Vagina (tissue), 2 donors: Measurements from ENCODE around the gene COMMD3. TPM values are rescaled to one million over a fixed set of nuclear protein-coding genes. Genes with fewer than 3 reads are reported as not detected.

Experiments
- DNase-seq, 2 donors: peaks; one replicate each; pipeline ENCODE4 v3.0.0-alpha.2; 2017; ENCODE audit errors: extremely low spot score in 2 of 2
- H3K27ac ChIP-seq: fragments of 200-600 bp; sonication (generic); one replicate; pipeline ENCODE4 v1.5.1; 2019
- H3K27me3 ChIP-seq: fragments of 200-600 bp; sonication (generic); one replicate; pipeline ENCODE4 v1.5.1; 2019
- H3K36me3 ChIP-seq, 2 donors: fragments of 200-600 bp; sonication (generic); one replicate each; pipeline ENCODE4 v1.5.1; 2017 to 2019
- H3K4me1 ChIP-seq: fragments of 200-600 bp; sonication (generic); one replicate; pipeline ENCODE4 v1.5.1; 2019
- H3K4me3 ChIP-seq, 2 donors: fragments of 200-600 bp; sonication (generic); 1 replicate in 1 of 2; 2 replicates in 1 of 2; pipeline ENCODE4 v1.5.1; 2016 to 2019
- H3K9me3 ChIP-seq: fragments of 200-600 bp; sonication (generic); one replicate; pipeline ENCODE4 v1.5.1; 2019
- POLR2A ChIP-seq, 2 donors: fragments of 450-650 bp; IDR thresholded peaks; one replicate each; pipeline ENCODE4 v1.6.1; 2017; ENCODE audit warnings: antibody characterized with exemption in 2 of 2, mild to moderate bottlenecking in 2 of 2, moderate library complexity in 2 of 2
- POLR2AphosphoS5 ChIP-seq, 2 donors: sonication (generic); formaldehyde crosslinking; IDR thresholded peaks; one replicate each; pipeline ENCODE4 v1.9.0; 2017; ENCODE audit warnings: antibody characterized with exemption in 2 of 2, mild to moderate bottlenecking in 2 of 2, low read depth in 1 of 2; ENCODE audit not compliant: insufficient read depth in 1 of 2
- intact Hi-C: fragments of 100-400 bp; cut with DNase I; formaldehyde crosslinking; loops from one replicate; pipeline ENCODE4 v1.15.1; 2023
- small RNA-seq: library from RNA; depleted of rRNA; stranded (forward); fragments of <200 nt; gene quantifications from one replicate; pipeline ENCODE3, GENCODE V24; 2016
- total RNA-seq: library from RNA; depleted of rRNA; stranded (reverse); fragments of >200 nt; gene quantifications from one replicate; pipeline ENCODE4 v1.2.3, GENCODE V29; 2016
- TF ChIP-seq, protein P1 (sequence below), 3 experiments: fragments of 450-650 bp in 2 of 3; fragments of 200-600 bp in 1 of 3; sonication (generic) in 1 of 3; IDR thresholded peaks; one replicate each; pipeline ENCODE4 v1.5.1; 2017 to 2019; ENCODE audit warnings: antibody characterized with exemption in 3 of 3, mild to moderate bottlenecking in 2 of 3, moderate library complexity in 2 of 3

The COMMD3 gene
- total RNA-seq, 1 donor from 2014 or later = 27.0 TPM

DNA sequence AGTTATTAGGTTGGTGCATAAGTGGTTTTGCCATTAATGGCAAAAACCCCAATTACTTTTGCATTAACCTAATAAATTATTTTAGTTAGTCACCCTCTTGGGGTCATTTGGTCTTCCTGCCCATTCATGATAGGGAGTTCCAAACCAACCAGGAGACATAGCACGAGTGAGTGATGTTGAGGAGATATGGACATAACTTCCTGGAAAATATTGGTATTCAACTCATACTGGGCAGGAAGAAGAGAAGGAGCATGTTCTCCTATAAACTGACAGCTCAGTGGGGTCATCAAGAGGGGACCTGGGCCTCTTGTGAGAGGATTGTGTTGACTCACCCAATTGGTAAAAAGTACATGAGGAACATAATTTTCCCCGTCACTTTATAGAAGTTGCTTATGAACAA lies 52.8 kb downstream of the COMMD3 start:
- no peak for DNase-seq
- Histone ChIP-seq H3K27me3 (no peaks in the 10 kb centered on the region), H3K27ac (no peak overlapping the region), H3K4me1 (no peaks in the 10 kb centered on the region), H3K9me3 (no peaks in the 10 kb centered on the region), H3K36me3 (no peaks in the 10 kb centered on the region), H3K4me3 (no peak overlapping the region)
- intact Hi-C loops = no loop called here
- TF ChIP-seq POLR2AphosphoS5 (IDR thresholded peaks at IDR 0.05; ENCODE audit: insufficient read depth in 1 of 2, low read depth in 1 of 2) (no peak), POLR2A (IDR thresholded peaks at IDR 0.05) (no peak)
- TF ChIP-seq, protein P1, sequence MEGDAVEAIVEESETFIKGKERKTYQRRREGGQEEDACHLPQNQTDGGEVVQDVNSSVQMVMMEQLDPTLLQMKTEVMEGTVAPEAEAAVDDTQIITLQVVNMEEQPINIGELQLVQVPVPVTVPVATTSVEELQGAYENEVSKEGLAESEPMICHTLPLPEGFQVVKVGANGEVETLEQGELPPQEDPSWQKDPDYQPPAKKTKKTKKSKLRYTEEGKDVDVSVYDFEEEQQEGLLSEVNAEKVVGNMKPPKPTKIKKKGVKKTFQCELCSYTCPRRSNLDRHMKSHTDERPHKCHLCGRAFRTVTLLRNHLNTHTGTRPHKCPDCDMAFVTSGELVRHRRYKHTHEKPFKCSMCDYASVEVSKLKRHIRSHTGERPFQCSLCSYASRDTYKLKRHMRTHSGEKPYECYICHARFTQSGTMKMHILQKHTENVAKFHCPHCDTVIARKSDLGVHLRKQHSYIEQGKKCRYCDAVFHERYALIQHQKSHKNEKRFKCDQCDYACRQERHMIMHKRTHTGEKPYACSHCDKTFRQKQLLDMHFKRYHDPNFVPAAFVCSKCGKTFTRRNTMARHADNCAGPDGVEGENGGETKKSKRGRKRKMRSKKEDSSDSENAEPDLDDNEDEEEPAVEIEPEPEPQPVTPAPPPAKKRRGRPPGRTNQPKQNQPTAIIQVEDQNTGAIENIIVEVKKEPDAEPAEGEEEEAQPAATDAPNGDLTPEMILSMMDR (IDR thresholded peaks at IDR 0.05) = no peak

DNA sequence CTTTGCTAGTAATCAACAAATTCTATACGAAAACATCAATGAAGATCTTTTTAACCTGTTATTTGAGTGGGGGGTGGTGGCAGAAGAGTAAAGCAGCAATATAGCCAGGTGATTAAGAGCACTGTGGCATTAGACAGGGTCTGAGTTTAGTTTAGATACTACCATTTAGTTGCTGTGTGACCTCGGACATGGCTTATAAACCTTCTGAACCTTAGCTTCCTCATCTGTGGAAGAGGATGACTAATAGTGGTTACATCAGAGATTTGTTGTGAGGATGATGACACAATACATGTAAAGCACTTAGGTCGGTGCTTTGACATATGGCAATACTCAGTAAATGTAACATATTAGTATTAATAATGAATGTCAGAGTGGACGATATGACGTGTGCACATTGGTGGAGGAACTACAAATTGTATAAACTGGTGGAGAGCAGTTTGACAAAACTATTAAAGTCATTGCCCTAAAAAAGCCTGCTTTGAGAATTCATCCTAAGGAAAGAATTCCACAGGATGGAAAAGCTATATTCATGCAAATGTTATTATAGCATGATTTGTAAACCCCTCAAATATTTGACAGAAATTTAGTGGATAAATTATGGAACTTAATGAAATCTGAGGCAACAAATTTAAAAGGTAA lies 53.4 kb downstream of the COMMD3 start:
- Histone ChIP-seq H3K27ac (no peak overlapping the region), H3K4me3 (no peak overlapping the region), H3K4me1 (no peaks in the 10 kb centered on the region), H3K36me3 (no peaks in the 10 kb centered on the region), H3K27me3 (no peaks in the 10 kb centered on the region), H3K9me3 (no peaks in the 10 kb centered on the region)
- intact Hi-C loops = no loop called here
- DNase-seq = no peak
- TF ChIP-seq, protein P1 (IDR thresholded peaks at IDR 0.05) = no peak
- TF ChIP-seq POLR2A (IDR thresholded peaks at IDR 0.05) (no peak), POLR2AphosphoS5 (IDR thresholded peaks at IDR 0.05; ENCODE audit: insufficient read depth in 1 of 2, low read depth in 1 of 2) (no peak)

Small RNAs within 50 kb of the gene (small RNA-seq; reads per million reads assigned to genes)
- not detected for gene AL158211.3

Other genes starting within 250 kb of the COMMD3 start
- not detected for gene EBLN1, start 98.4 kb upstream of the COMMD3 start, total RNA-seq
- 44.7 TPM for gene BMI1, start 4.7 kb downstream of the COMMD3 start, total RNA-seq
- gene SPAG6, start 29.1 kb downstream of the COMMD3 start, total RNA-seq = not detected